SHP77 treated with DMSO at 0.1 percent for 48 hours (cell line): ENCODE data around the gene BCAS4.
"Not testable (repeated sequence)": the region's sequence is repeated elsewhere in the genome, so short reads cannot be mapped to it uniquely, and the experiment has no call there.

Source experiments
- DNase-seq: peaks from one replicate; lab custom pipeline; 2025; lab: John Stamatoyannopoulos, UW

BCAS4 gene

DNA sequence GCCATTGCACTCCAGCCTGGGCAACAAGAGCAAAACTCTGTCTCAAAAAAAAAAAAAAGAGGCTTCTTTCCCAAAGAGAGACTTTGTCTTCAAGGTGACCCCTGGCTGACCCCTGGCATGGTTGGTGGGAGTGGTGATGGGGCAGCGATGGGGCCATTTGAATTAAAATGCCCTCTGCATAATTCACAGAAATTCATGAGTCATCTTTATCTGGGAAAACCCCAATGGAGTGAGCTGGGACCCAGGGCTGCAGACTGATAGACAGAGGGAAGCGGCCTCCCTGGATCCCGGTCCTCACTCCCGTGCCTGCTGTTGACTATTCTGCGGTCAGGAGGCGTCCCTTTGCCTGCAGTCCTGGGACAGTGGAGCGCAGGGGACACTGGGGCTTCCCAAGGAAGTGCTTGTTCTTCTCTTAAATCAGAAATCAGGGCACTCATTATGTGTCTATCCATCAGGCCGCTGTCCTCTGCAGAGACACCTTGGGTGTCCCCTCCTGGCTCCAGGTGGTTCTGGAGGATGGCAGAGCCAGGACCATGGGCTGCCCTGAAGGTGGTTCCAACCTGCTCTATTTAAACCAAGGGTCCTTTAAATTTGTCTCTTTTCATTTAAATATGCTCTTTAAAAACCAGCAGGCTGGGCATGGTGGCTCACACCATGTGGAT, 23.3 kb upstream of the BCAS4 start:
- not testable (repeated sequence) for DNase-seq

DNA sequence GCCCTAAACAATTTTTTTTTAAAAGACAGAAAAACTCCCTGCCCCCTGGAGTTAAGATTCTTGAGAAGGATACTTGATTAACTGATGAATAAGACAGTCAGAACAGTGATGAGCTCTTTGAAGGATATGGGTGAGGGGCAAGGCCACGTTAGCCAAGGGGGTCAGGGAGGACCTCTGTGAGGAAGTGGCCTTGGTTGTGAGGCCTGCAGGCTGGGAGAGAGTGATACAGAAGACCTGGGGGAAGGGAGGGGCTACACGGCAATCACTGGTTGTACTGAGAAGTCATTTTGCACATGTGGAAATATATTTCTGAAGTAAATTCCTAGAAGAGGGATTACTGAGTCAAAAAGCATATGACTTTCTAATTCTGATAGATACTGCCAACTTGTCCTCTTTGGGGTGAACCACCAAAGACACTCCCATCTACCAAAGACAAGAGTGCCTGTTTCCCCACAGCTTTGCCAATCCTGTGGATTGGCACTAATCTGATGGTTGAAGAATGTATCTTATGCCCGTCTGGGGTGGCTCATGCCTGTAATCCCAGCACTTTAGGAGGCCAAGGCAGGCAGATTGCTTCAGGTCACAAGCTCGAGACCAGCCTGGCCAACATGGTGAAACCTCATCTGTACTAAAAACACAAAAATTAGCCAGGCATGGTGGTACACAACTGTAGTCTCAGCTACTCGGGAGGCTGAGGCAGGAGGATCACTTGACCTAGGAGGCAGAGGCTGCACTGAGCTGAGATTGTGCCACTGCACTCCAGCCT, 22.3 kb upstream of the BCAS4 start:
- no peak for DNase-seq

DNA sequence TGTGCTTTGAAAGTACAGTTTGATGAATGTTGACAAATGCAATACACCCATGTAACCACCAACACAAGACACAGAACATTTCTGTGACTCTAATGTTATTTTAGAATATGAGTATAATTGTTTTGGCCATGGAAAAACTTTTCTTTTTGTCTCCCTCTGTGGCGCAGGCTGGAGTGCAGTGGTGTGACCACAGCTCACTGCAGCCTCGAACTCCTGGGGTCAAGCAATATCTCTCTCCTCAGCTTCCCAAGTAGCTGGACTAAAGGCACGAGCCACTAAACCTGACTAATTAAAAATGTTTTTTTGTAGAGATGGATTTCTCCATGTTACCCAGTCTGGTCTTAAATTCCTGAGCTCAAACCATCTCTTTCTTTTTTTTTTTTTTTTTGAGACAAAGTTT, 20.3 kb upstream of the BCAS4 start:
- DNase-seq: no peak

DNA sequence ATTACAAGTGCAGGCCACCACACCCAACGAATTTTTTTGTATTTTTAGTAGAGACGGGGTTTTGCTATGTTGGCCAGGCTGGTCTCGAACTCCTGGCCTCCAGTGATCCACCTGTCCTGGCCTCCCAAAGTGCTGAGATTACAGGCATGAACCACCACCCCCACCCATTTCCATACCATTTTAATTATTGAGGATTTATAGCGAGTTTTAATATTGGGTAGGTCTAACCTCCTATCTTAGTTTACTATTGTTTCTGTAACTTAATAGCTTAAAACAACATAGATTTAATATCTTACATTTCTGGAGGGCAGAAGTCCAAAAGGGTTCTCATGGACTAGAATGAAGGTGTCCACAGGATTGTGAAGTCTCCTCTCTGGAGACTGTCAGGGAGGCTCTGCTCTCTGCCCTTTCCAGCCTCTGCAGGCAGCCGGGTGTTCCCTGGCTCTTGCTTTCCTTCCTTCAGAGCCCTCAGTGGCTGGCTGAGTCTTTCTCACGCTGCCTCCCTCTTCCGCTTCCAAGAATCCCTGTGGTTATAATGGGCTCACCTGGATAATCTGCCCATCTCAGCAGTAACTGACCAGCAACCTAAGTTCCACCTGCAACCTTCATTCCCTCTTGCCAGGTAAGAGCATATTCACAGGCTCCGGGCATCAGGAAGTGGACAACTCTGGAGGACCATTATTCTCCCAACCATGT, 18.6 kb upstream of the BCAS4 start:
- DNase-seq: no peak

DNA sequence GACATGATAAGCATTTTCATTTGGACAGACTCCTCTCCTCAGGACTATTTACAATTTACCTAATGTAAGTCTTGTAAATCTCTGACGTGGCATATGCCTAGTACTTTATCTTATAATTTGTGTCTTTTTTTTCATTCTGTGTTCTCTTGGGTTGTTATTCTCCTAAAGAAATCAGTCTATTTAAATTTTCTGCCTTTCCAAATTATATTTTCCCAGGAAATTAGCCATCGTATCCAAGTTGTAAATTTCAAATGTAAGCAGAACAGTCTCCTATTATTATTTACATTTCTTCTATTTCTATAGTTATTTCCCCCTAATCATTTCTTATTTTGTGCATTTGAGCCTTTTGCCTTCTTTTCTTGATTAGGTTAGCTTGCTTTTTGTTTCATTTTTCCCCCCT, 17.5 kb upstream of the BCAS4 start:
- no peak for DNase-seq

DNA sequence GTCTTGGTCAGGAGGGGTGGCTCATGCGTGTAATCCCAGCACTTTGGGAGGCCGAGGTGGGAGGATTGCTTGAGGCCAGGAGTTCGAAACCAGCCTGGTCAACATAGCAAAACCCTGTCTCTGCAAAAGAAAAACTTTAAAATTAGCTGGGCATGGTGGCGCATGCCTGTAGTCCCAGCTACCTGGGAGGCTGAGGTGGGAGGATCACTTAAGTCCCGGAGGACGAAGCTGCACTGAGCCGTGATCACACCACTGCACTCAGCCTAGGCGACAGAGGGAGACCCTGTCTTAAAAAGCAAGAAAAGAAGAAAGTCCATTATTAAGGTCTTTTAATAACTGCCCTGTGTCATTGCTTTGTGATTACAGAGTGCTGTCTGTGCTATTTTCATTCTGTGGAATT, 15.9 kb upstream of the BCAS4 start:
- DNase-seq: not testable (repeated sequence)

DNA sequence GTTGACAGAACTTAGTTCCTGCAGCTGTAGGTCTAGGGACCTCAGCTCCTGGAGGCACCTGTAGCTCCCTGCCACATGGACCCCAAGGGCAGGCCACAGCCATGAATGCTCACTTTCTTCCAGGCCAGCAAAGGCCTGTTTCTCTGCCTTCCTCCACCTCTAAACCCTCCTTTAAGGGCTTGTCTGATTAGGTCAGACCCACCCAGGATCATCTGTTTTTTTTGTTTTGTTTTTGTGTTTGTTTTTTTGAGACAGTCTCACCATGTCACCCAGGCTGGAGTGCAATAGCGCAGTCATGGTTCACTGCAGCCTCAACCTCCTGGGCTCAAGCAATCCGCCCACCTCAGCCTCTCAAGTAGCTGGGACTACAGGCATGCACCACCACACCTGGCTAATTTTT, 11.5 kb upstream of the BCAS4 start:
- no peak for DNase-seq

DNA sequence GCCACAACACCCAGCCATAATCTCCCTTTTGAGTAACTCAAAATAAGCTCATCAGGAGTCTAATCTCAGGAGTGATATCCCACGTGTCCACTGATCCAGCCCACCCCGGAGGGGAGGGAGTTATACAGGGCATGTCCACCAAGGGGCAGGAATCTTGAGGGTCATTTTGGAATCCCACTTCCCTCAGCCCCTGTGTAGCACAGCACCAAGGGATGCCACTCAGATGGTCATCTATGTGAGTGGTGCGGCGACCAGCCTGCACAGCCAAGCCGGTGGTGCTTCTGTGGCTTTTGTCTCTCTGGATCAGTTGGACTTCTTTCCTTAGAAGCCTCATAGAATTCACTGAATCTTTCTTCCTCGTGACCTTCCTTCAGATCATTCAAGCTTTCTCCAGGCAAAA, 11.0 kb upstream of the BCAS4 start:
- no peak for DNase-seq

DNA sequence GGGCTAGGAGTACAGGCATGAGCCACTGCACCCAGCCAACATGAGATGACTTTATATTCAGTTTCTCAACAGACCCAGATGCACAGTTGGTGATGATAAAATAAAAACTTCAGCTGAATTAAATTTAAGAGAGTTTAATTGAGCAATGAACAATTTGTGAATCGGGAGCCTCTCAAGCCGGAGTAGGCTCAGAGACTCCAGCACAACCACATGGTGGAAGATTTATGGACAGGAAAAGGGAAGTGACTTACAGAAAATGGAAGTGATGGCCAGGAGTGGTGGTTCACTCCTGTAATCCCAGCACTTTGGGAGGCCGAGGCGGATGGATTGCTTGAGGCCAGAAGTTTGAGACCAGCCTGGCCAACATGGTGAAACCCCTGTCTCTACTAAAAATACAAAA, 10.4 kb upstream of the BCAS4 start:
- no peak for DNase-seq

DNA sequence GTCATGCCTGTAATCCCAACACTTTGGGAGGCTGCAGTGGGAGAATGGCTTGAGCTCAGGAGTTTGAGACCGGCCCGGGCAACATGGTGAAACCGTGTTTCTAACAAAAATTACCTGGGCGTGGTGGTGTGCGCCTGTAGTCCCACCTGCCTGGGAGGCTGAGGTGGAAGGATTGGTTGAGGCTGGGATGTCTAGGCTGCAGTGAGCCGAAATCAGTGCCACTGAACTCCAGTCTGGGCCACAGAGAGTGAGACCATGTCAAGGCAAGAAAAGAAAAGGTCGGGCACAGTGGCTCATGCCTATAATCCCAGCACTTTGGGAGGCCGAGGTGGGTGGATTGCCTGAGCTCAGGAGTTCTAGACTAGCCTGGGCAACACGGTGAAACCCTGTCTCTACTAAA, 8.2 kb upstream of the BCAS4 start:
- no peak for DNase-seq

DNA sequence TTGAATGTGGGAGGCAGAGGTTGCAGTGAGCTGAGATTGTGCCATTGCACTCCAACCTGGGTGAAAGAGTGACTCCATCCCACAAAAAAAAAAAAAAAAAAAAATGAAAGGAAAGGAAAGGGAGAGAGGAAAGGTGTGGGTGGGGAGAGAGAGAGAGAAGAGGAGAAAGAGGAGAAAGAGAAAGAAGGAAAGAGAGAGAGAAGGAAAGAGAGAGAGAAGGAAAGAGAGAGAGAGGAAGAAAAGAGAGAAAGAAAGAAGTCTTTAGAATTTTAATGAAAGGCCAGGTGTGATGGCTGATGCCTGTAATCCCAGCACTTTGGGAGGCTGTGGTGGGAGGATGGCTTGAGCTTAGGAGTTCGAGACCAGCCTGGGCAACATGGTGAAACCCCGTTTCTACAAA, 7.7 kb upstream of the BCAS4 start:
- no peak for DNase-seq

DNA sequence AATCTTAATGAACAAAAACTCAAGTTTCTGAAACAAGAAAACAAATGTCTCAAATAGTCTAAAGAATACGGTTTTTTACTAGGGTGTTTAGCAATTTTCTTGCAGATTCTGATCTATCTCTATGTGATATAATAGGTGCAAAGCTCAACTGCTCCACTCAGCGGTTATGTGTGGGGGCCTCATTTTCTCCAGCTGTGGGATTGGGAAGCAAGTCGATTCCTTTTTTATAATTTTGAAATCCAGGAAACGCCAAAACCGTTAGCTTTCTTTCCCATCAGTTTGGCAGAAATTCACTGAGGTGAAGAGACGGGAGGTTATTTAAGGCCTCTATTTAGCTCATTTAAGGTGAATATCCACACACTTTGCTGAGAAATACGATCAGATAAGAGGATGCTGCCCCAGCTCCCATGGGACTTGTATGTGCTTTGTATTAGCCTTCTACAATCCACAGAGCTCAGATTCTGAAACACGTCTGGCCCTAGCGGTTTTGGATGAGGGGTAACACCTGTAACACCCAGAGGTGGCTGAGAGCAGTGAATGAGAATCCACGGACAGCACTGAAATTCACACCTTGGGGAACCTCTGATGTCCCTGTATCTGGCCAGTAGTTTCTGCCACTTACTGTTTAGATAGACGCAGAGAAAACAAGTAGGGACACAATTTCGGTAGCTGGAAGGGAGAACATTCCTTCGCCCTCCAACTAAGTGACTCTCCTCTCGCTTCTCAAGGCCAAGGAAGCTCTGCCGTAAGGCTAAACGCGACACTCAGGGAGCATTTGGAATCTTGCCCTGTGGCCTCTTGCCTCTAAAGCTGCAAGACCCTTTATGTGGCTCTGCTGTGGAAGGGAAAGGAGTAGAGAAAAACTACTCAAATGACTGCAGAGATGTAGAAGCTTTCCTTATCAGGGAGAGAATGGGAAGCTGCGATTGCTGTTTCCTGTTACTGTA, 6.5 kb upstream of the BCAS4 start:
- no peak for DNase-seq

DNA sequence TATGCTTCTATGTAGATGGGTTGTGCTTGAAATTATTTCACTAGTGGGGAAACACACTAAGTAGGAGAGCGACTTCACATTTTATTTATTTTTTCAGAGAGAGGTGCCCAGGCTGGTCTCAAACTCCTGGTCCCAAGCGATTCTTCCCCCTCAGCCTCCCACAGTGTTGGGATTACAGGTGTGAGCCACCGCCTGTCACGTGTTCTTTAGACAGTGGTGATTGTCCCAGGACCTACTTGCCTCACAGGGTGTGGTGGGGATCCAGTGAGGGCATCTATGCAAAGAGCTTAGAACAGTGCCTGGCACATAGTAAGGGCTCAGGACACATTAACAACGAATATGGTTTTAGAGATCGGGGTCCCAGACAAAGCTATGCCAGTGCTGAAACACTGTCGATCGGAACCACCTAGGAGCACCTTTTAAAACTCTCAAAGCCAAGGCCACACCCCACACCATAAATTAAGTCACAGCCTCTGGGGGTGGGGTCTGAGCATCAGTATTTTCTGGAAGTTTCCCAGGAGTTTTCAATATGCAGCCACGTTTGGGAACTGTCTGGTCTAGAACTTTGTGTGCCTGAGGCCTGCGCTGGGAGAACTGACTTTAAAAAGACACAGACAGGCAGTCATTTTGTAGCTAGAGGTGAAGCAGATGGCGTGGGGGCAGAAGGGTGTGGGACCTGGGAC, 4.8 kb upstream of the BCAS4 start:
- no peak for DNase-seq

DNA sequence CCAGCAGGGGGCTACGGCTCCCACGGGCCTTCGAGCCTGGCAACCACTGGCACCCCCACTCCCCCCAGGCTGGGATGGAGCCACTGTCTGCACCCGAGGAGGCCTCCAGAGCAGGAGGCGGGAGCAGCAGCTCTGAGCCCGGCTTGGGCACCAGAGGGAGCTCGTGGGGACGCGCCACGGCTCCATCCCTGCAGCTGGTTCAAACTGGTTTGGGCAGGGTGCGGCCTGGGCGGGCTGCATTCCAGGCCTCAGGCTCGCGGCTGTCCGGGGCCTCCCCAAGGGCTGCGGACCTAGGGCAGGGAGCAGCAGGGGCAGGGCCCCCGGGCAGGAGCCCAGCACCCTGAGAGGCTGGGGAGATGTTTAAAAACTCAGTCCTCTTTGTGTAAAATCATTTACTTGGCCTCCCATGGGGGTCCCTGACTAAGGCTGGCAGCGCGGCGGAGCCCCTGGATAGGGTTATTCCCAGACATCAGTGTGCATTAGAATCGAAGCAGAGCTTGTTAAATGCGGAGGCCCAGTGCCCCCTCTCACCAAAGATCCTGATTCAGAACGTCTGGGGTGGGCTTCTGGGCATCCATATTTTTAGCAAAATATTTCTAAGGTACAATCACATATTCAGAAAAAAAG, 4.1 kb upstream of the BCAS4 start:
- DNase-seq: peak; percentile 36

DNA sequence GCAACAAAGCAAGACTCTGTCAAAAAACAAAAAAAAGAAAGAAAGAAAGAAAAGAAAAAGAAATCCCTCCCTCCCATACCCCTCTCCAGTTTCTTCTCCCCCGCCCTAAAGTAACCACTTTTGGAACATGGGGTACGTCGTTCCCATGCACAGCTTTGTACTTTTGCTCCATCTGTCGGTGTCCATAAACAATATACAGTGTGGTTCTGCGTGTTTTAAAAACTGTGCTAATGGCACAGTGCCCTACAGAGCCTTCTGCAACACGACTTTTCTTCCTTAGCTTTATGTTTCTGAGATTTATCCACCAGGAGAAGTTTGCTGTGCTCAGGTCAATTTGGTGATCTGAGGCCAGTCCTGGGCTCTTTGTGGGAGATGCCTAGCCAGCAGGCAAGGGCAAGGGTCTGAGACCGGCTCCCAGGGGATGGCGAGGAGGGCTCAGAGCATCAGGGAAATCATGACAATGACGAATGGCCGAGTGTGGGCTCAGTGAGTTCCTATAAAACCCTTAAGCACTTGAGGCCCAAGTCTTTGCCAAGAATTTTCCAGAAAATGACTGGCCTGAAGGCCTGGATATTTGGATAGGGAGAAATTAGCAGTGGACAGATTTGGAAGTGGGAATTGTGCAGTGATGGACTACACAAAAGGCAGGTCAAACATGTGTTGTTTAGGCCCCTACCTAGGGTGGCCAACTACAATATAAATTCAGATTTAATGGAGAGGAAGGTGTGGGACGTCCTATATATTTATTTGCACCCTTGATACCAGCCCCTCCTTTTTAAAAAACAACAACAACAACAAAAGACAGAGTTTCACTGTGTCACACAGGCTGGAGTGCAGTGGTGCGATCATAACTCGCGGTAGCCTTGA, 1.9 kb upstream of the BCAS4 start:
- no peak for DNase-seq

DNA sequence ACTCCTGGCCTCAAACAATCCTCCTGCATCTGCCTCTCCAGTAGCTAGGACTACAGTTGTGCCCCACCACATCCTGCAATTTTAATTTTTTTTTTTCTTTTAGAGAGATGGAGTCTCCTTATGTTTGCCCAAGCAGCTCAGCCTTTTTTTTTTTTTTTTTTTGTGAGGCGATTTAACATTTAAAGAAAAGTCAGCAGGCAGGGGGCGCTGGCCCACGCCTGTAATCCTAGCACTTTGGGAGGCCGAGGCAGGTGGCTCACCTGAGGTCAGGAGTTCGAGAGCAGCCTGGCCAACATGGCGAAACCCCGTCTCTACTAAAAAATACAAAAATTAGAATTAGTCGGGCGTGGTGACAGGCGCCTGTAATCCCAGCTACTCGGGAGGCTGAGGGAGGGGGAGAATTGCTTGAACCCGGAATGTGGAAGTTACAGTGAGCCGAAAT, 1.3 kb upstream of the BCAS4 start:
- DNase-seq: not testable (repeated sequence)

DNA sequence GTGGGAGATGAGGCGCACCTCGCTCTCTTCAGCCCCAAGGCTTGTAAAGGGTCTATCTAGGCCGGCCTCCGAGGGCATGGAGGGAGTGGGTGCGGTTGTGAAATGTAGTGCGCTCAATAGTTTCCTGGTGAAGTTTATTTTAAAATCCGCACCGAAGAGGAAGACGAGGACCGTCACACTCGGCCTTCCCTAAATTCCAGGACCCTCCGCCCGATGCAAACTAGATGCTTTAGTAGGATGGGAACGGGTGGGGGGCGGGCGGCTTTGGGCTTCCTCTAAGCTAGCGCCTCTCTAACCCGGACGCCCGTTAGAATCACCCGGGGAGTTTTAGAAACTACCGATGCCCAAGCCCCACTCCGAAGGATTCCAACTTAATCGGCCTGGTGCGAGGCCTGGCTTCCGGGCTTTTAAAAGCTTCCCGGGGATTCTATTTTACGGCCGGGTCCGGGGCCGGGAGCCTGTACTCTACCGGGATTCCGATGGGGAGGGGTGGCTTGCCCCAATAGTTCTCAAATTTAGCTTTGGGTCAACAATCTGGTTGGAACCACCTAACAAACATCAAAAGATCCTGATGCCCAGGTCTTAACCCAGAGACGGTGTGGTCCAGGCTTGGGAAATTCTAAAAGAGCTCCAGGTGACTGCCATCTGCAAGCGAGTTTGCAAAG, 548 bp upstream of the BCAS4 start:
- DNase-seq: no peak

DNA sequence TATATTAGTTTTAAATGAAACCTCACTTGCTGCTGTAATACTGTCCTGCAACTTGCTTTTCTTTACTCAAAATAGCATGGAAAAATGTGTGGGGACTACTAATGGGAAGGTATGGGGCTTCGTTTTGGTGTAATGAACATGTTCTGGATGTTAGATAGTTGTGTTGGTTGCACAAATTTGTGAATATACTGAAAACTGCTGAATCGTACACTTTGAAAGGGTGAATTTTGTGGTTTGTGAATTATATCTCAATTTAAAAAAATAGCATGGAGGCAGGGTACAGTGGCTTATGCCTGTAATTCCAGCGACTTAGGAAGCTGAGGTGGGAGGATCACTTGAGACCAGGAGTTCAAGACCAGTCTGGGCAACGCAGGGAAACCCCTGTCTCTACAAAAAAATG, 2.3 kb downstream of the BCAS4 start:
- no peak for DNase-seq

DNA sequence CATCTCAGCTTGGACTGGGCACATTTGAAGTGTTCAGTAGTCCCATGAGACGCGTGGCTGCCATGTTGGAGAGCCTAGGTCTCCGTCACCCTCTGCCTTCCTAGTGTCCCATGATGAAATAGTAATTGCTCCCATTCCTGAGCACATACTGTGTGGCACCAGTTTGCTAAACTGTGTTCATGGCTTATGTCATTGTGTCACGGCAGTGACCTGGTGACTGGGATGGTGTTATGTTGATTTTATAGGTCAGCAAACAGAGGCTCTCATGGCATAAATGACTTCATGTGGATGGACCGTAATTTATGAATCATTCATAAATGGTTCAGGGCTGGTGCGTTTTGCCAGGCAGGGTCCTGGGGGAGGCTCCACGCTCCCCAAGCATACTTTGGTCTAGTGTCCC, 3.8 kb downstream of the BCAS4 start:
- DNase-seq: no peak
